Transverse colon (tissue), 4 donors: Measurements from ENCODE around the gene LCAT. TPM values are rescaled to one million over a fixed set of nuclear protein-coding genes. Genes with fewer than 3 reads are reported as not detected.
A peak's percentile ranks its signal among the peaks of the same experiment; 100 is the strongest.
"Not testable (repeated sequence)": the region's sequence is repeated elsewhere in the genome, so short reads cannot be mapped to it uniquely, and the experiment has no call there.

ENCODE experiments used
- DNase-seq: peaks from one replicate; pipeline ENCODE4 v3.0.0-alpha.2; 2019
- H3K27ac ChIP-seq, 4 donors: fragments of 200-600 bp; sonication (generic); 2 replicates each; pipeline ENCODE4 v1.5.1; 2016 to 2018; ENCODE audit warnings: inconsistent platforms in 4 of 4
- H3K27me3 ChIP-seq: fragments of 200-600 bp; sonication (generic); 2 replicates; pipeline ENCODE4 v1.5.1; 2017; ENCODE audit warnings: inconsistent platforms
- H3K36me3 ChIP-seq, 4 donors: fragments of 200-600 bp; sonication (generic); 2 replicates each; pipeline ENCODE4 v1.5.1; 2017 to 2019; ENCODE audit warnings: inconsistent platforms in 4 of 4
- H3K4me1 ChIP-seq, 4 donors: fragments of 200-600 bp; sonication (generic); 2 replicates each; pipeline ENCODE4 v1.5.1; 2017 to 2020; ENCODE audit warnings: inconsistent platforms in 4 of 4
- H3K4me3 ChIP-seq, 4 donors: fragments of 200-600 bp; sonication (generic); 1 replicate in 1 of 4; 2 replicates in 3 of 4; pipeline versions ENCODE4 v1.5.1 to v1.6.1; 2017 to 2019; ENCODE audit warnings: inconsistent platforms in 4 of 4
- H3K9me3 ChIP-seq, 2 donors: fragments of 200-600 bp; sonication (generic); 2 replicates each; pipeline ENCODE4 v1.5.1; 2017 to 2019; ENCODE audit warnings: inconsistent platforms in 2 of 2
- CTCF ChIP-seq, 5 experiments: fragments of 200-600 bp in 3 of 5; fragments of 450-650 bp in 2 of 5; sonication (generic) in 3 of 5; IDR thresholded peaks; 1 replicate in 2 of 5; 2 replicates in 3 of 5; pipeline ENCODE4 v1.5.1; 2016 to 2017; ENCODE audit warnings: antibody characterized with exemption in 5 of 5, inconsistent platforms in 3 of 5, mild to moderate bottlenecking in 2 of 5, moderate library complexity in 1 of 5
- EP300 ChIP-seq: sonication (generic); formaldehyde crosslinking; IDR thresholded peaks from one replicate; pipeline ENCODE4 v1.6.1; 2017; ENCODE audit warnings: antibody characterized with exemption, low read depth
- POLR2A ChIP-seq: fragments of 450-650 bp; IDR thresholded peaks from one replicate; pipeline ENCODE4 v1.6.1; 2016; ENCODE audit warnings: antibody characterized with exemption, mild to moderate bottlenecking, moderate library complexity
- POLR2AphosphoS5 ChIP-seq, 3 donors: sonication (generic); formaldehyde crosslinking; IDR thresholded peaks; one replicate each; pipeline ENCODE4 v1.6.1; 2016; ENCODE audit warnings: antibody characterized with exemption in 3 of 3
- WGBS, 2 donors: methylation state at CpG; one replicate each; pipeline ENCODE4 v1.1.5; 2018; ENCODE audit warnings: low coverage in 1 of 2; 5-methylcytosine and 5-hydroxymethylcytosine counted together
- in situ Hi-C, 4 donors: fragments of 200-750 bp; cut with MboI; loops; one replicate each; pipeline versions ENCODE4 v1.15.0 to v1.15.1; 2017; ENCODE audit warnings: low sequenced_read_pairs in 3 of 4, low pct_ligation_motif_present in 1 of 4, low pct_unique_long_range_greater_than_20kb in 1 of 4
- intact Hi-C: fragments of 100-400 bp; cut with DNase I; formaldehyde crosslinking; loops from one replicate; pipeline ENCODE4 v1.15.1; 2023; ENCODE audit warnings: low total_unique reads
- total RNA-seq, 4 donors: library from RNA; depleted of rRNA; stranded (reverse); fragments of >200 nt; gene quantifications; one replicate each; pipeline ENCODE4 v1.1.0, GENCODE V29; 2016

Gene LCAT
- total RNA-seq, 4 donors from 2014 or later, result 2.2 to 30.7 (median 4.2) TPM

DNA sequence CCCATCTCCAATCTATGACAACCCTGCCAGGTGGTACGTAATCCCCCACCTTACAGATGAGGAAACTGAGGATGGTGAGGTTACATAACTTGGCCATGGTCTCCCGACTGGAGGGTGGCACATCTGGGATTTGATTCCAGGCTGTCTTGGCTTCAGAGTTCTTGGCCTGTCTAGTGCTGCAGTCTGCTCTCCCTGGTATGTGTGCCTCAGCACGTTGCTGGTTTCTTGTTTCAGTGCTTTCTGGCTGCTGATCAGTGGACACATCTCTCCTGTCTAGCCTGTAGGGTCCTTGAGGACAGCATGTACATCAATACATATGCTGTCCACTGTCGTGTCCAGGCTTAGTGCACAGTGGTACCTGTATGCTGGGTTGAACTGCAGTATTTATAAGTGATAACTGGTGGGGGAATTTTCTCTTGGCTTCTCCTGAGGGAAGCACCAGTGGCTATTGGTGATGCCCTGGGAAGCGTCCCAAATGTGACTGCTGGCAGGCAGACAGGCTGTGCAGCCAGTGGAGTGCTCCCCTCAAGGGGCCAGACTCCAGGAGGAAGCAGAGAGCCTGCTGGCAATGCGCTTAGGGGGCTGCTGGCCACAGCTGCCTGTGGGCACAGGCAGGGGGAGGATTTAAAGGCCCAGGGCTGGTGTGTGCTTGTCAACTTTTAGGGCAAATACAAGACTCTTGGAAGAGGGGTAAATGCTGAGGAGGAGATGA lies 26.6 kb downstream of the LCAT start:
- H3K27ac ChIP-seq, result peak overlapping the region; percentile 10 to 54 (median 32)

DNA sequence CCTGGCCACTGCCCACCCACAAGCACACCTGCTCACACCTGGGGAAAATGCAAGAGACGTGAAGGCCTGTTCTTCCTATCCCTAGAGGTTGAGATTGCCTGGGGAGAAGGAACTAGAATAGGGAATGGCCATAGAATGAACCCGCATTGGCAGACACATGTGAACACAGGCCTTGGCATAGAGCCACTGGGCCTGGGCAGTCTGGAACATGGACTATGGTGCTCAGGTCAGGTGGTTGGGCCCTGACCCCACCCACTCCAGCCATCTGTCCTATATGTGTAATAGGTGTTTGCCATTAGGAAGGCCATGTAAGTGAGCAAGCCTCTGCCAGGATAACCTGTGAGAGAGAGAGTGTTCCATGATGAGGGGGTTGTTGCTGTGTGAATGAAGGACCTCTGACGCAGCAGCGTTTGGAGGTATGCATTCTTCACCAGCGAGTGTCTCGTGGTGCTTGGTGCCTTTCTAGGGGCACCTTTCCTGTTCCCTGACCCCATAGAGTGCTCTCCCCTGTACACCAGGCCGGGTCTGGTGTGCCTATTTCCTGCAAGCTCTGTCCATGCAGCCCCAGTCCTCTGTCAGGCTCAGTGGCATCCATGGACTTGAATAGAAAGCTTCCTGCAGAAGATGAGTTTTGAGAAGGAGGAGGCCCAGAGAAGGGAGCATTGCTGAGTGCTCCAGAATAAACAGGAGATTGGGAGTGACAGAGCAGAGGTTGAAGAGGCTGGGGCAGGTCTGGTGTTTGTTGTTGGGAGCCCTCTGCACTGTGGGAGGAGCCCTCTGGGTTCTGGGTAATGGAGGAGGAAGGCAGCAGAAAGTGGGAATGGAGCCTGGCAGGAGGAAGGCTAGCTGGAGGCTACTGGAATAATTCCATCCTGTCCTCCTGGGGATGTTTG lies 27.8 kb downstream of the LCAT start:
- Histone ChIP-seq H3K4me1 (peaks cover 6 to 31% (median 14%) of the 10 kb centered on the region in 4 donors), H3K27me3 (no peaks in the 10 kb centered on the region), H3K36me3 (no peaks in the 10 kb centered on the region), H3K9me3 (no peaks in the 10 kb centered on the region), H3K4me3 (no peak overlapping the region), H3K27ac (no peak overlapping the region)
- in situ Hi-C loops (no loop called here), intact Hi-C loops (no loop called here)
- 84% methylated on average over 7 of the region's 7 CpGs; no CpG with 5 or more reads in 1 of the 2 donors for WGBS, 2 donors
- no peak for TF ChIP-seq EP300
- no peak for TF ChIP-seq CTCF (IDR thresholded peaks at IDR 0.05)
- TF ChIP-seq POLR2A, result no peak
- no peak for TF ChIP-seq POLR2AphosphoS5 (IDR thresholded peaks at IDR 0.05)
- peak; percentile 52 for DNase-seq

More for the DNA sequence above, 26.6 kb downstream of the LCAT start:
- no peak for DNase-seq
- Histone ChIP-seq H3K4me1 (peaks cover 6 to 31% (median 14%) of the 10 kb centered on the region in 4 donors), H3K9me3 (no peaks in the 10 kb centered on the region), H3K4me3 (no peak overlapping the region), H3K27me3 (no peaks in the 10 kb centered on the region), H3K36me3 (no peaks in the 10 kb centered on the region)
- intact Hi-C loops, result no loop called here
- in situ Hi-C loops, result no loop called here
- WGBS, 2 donors, result 67% methylated on average over 6 of the region's 6 CpGs; no CpG with 5 or more reads in 1 of the 2 donors
- TF ChIP-seq EP300 (no peak), POLR2AphosphoS5 (IDR thresholded peaks at IDR 0.05) (no peak), POLR2A (no peak), CTCF (IDR thresholded peaks at IDR 0.05) (no peak)

- H3K36me3 ChIP-seq, in situ Hi-C loops, H3K27me3 ChIP-seq, H3K9me3 ChIP-seq, intact Hi-C loops, DNase-seq, H3K27ac ChIP-seq, H3K4me3 ChIP-seq: not testable (repeated sequence)
- H3K4me1 ChIP-seq, result peaks cover 6 to 31% (median 14%) of the 10 kb centered on the region in 4 donors
- WGBS, 2 donors, result 95% methylated on average over 2 of the region's 2 CpGs; no CpG with 5 or more reads in 1 of the 2 donors
These were observed 28.5 kb downstream of the LCAT start for GRCh38 chr16:67915496-67915769.

DNA sequence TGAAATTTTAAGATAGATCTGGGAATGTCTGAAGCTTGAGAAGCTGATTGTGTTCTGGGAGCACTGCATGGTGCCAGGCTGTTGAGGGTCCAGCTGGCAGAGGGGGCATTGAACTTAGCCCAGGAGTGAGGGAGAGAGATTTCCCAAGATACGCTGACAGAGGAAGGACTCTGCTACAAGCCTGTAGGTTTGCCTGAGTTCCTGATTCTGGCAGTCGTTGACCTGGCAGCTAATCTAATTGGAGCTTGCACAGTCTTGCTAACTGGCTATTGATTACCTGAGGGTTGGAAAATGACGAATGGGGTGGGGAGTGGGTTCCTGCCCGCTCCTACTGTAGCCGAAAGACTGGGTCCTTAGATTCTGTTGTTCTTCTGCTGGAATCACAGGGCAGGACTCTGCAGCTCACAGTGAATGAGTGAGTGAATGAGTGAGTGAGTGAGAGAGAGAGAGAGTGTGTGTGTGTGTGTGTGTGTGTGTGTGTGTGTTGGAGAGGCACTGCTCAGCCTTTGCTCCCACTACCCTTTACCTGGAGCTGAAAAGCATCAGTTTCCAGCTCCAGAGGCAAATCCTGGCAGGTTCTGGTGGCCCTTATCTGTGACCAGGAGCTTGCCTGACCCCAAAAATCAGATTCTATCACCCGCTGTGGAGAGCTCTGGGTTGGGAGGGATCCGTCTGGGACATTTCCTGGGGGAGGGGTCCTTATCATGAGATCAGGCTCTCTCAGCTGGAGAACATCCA lies 29.0 kb downstream of the LCAT start:
- no peak for DNase-seq
- no peaks in the 10 kb centered on the region for H3K27me3 ChIP-seq
- WGBS, 2 donors, result 84 to 100% methylated on average over 3 to 7 of the region's 7 CpGs
- TF ChIP-seq CTCF (IDR thresholded peaks at IDR 0.05) (no peak), POLR2AphosphoS5 (IDR thresholded peaks at IDR 0.05) (no peak), POLR2A (no peak), EP300 (no peak)
- intact Hi-C loops, result no loop called here
- no peaks in the 10 kb centered on the region for H3K9me3 ChIP-seq
- H3K4me1 ChIP-seq, result peaks cover 6 to 31% (median 14%) of the 10 kb centered on the region in 4 donors
- H3K27ac ChIP-seq, result no peak overlapping the region
- peaks cover 0 to 4% (median 0%) of the 10 kb centered on the region in 4 donors for H3K36me3 ChIP-seq
- no peak overlapping the region for H3K4me3 ChIP-seq
- in situ Hi-C loops, result no loop called here
